Stimulated activated CD8-positive, alpha-beta memory T cell treated with anti-CD3 and anti-CD28 coated beads, Interleukin-2, amount 100 ng/mL, for 1 hour (primary cell): ENCODE measurements around the gene ERAL1.
"Not testable (repeated sequence)": the region's sequence is repeated elsewhere in the genome, so short reads cannot be mapped to it uniquely, and the experiment has no call there.

Source experiments
- DNase-seq, 2 donors: peaks; one replicate each; pipeline ENCODE4 v3.0.0-alpha.2; 2020; ENCODE audit warnings: low read depth in 2 of 2

Gene ERAL1

DNA sequence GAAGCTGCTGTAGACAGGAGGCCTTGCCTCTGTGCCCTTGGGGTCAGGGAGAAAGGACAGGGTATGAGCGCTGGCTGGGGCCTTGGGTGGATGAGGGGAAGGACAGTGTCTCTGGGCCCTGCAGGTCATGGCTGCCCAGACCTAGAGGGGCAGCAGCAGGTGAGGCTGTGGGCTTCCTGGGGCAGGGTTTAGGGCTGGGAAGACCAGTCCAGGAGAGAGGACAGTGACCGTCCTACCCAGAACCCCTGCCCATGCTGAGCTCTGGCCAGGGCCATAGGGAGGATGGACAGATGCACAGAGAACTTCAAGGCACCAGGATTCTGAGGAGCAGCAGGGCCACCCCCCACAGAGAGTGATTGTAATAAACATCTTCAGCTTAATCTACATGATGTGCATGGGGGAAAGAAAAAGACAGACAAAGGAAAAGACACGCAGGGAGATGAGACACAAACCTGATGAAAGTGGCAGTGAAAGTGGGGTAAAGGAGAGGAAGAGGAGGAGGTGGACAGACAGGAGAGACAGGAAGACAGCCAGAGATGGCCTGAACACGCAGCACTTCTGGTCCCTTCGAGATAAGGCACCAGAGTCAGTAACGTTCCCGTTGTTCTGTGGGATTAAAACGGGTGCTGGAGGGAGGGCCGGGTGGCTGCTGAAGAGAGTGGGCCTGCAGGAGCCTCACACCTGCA is 25.2 kb downstream of the ERAL1 start:
- no peak for DNase-seq

DNA sequence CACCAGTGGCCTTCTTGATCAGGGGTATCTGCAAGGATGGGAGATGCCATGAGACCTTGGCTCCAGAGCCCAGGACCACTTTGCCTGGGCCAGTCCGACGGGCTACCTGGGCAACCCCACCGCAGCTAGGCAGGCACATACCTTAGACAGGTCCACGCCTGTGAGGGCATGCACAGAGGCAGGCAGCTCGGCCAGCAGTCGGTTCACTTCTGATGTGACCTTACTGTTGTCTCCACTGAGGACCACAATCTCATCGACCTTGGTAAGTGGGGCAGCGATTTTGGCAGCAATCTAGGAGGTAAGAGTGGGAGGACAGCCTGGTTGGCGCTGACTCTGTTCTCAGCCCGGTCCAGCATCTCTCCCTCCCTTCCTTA is 25.7 kb downstream of the ERAL1 start:
- no peak for DNase-seq

DNA sequence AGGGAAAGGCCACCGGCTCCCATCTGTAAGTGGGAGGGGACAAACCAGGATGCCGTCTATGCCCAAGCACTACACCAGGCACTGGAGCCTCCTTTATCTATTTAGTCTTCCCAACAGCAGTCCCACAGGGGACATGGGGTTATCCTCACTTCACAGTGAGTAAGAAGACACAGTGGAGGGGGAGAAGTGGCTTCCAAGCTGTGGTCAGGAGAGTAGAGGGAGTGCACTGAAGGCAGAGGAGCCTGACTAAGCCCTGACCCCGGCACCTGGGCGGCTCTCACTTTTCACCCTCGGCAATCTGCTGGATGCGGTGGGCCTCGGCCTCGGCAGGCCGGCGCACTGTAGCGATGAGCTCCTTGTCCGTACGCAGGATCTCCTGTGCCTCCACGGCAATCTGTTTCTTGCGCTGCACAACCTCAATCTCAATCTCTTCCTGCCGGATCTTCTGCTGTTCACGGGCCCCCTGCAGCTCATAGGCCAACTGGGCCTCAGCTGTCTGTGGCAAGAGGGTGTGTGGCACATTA is 26.8 kb downstream of the ERAL1 start:
- no peak for DNase-seq

DNA sequence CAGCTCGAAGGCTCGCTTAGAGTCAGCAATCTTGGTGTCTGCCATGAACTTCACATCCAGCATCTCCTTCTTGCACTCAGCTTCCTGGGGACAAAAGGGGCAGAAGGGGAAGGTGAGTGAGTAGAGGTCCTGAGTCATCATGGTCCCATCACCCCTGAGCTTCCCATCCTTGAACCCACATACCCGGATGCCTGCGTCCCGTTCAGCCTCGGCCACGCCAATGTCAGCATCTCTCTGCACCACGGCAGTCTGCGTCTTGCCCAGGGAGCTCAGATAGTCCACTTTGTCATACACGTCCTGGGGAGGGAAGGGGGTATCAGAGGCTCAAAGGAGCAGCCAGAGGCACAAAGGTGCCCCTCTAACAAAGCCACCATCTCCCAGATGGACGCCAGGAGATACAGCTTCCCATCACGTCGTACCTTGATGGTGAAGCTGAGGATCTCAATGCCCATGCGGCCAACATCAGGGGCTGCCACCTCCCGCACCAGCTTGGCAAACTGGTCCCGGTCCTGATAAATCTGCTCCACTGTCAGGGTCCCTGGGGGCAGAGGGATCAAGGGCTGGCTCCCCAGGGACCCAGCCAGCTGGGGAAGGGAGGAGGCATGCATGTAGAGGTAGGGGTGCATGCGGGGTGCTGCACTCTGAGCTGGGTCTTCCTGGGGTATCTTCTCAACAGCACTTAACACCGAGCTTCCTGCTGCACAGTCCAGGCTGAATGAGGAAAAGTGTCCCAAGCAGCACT is 27.5 kb downstream of the ERAL1 start:
- DNase-seq = no peak

DNA sequence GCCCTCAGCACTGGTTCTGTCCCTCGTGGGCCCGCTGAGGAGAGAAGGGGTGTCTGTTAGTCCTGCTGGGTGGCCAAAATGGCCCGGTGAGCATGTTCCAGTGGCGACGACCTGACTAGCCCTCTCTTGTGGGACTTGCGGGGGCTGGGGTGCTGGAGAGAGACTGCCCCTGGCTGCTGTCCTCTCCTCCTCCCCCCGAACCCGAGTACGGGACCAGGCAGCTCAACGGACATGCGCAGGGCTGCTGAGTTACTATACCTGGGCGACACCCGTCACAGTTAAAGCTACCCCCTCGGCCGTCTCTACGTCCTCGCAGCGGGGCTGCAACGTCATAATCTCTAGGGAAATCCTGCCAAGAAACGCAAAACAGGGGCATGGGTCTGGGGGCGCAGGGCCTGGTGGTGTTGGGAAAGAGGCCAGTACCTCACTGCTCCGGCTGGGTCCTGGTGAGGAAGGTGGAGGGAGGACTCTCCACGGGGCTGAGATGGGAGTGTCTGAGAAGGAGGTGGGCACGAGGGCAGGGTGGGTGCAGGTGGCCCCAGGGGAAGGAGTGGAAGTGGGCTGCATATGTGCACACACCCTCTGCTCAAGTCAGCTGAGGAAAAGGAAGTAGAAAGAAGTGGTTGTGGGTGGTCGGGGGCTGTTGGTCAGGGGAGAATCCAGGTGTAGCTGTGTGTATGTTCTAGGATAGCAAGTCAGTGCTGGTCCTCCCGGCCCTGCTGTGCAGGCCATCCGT is 29.3 kb downstream of the ERAL1 start:
- DNase-seq = no peak

DNA sequence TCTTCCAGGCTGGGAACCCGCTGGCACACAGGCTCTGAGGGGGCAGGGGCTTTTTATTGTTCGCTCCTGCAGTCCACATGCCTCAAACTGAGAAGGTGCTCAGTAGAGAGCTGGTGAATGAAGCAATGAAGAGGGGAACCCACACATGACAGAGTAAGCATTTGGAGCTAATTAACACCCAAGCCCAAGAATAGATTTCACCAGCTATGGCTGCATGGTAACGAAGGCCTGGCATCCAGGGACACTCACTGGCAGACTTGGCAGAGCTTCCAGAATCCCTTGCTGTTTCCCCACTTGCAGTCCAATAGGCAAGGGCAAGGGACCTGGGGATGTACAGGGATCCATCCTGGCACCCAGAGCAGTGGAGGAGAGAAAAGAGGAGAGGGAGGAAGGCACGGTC is 30.5 kb downstream of the ERAL1 start:
- no peak for DNase-seq

DNA sequence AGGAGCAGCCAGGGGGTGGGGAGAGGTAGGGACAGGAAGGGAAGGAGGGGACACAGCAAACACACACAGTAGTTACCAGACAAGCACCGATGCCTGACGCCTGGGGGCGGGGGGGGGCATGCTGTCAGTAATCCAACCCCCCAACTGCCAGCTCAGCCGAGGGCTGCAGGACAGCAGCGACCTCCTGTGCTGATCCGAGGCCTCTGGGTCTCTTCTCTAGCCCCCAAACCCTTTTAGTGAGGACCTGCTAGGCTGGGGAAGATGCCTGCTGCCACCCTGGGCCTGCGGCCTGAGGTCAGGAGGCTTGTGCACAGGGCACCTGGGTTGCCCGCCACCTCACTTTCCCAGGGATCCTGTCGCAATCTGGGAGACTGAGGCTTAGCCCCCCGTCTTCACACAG is 31.1 kb downstream of the ERAL1 start:
- DNase-seq = no peak

DNA sequence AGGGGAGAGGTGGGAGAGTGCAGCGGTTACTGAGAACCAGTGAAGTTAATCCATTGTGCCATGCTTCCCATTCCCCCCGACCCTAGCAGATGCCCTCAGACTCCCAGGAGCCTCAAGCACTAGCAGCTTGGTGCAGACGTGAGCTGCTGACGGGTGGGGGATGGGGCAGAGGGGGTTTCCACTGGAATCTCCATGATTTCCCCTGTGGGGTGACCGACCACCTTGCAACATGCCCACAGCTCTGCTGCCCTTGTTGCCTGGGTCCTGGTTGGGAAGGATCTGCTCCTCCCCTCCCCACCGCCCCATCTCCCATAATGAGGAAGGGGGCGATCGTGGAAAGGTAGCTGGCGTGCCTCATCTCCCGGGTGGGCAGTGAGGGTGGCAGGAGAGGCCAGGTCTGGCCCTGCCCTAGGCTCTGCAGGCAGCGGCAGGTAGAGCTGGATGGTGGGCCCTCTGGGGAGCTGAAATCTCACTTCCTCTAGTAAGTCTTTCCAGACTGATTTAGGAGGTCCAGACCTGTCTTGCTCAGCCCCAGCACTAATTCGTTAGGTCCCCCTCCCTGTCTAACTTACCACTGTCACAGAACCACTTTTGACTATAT is 33.2 kb downstream of the ERAL1 start:
- no peak for DNase-seq

DNA sequence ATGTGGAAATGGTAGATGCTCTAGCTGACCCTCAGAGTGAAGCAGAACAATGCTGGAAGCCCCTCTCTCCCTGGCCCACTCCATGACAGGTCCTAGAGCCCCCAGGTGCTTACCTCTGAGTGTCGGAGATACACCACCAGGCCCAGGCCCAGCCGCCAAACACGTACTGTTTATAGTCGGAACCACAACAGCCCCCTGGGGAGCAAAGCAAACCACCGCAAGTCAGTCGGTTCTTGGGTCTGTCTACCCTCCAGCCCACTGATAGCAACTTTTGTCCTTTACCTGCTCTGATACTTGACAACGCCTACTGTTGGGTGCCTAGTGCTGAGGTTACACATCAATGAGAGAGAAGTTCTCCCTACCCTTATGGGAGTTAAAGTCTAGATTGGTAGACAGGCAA is 34.0 kb downstream of the ERAL1 start:
- DNase-seq = no peak

DNA sequence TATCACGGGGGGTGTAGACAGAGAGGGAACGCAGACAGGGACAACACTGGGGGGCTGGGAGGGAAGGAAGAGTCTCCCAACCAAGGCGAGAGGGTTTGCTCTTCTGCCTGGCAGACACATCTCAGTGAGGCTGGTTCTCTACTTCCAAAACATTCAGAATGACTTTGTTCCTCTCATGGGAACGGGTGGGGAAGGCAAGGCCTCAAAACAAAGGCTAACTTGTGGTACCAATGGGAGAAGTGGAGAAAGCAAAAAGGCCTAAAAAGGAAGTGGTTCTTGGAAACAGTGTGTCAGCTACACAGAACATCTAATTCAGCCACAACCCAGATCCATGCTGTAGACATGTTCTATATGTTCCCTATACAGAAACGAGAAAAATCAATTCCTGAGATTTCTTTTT is 35.2 kb downstream of the ERAL1 start:
- DNase-seq = no peak

DNA sequence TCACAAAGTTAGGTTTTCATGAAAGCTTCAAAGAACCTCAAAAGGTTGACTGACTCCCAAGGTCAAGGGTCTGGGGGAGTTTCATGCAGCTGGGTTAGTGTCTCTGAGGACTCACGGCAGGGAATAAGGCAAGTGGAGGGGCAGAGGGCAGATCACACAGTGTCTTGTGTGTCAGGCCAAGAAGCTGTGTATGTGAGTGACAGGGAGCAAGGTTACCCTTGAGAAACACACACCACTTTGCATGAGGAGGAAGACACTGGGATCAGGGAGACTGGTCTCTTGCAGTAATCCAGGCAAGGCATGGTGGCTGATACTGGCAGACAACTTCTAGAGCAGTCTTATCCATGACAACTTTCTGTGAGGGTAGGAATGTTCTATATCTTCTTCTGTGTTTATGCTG is 36.4 kb downstream of the ERAL1 start:
- DNase-seq = no peak

DNA sequence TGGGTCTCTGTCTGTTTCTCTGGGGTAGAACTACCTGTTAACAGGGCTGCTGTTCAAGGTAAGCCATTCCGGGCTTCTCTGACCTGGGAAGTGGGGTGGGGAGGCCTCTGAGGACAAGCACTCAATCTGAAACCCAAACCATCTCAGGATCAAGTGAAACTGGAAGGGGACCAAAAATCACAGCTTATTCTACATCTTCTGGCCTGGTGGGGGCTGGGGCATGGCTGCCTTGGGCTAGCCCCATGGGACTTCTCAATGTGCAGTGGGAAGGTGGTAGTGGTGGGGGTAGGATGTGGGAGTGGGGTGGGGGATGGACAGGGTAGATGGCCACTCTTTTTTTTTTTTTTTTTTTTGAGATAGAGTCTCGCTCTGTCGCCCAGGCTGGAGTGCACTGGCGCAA is 37.2 kb downstream of the ERAL1 start:
- DNase-seq = no peak

DNA sequence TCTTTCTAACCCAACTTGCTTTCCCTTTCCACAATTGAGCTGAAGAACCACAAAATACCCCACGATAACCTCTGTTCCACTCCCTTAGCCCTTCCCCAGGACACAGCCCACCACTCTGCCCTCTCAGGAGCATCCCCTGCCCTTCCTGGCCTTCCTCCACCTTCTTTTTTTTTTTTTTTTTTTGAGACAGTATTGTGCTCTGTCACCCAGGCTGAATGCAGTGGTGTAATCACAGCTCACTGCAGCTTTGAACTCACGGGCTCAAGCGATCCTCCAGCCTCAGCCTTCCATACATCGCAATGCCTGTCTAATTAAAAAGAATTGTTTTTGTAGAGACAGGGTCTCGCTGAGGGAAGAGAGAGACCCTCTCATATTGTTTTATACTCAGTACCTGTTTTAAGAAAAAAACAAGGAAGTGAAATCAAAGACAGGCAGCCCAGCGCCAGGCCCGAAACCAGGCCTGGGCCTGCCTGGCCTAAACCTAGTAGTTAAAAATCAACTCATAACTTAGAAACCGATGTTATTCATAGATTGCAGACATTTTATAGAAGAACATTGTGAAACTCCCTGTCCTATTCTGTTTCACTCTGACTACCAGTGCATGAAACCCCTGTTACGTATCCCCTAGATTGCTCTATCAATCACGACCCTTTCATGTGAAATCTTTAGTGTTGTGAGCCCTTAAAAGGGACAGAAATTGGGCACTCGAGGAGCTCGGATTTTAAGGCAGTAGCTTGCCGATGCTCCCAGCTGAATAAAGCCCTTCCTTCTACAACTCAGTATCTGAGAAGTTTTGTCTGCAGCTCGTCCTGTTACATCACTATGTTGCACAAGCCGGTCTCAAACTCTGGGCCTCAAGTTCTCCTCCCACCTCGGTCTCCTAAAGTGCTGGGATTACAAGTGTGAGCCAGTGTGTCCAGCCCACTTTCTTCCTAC is 38.7 kb downstream of the ERAL1 start:
- not testable (repeated sequence) for DNase-seq

DNA sequence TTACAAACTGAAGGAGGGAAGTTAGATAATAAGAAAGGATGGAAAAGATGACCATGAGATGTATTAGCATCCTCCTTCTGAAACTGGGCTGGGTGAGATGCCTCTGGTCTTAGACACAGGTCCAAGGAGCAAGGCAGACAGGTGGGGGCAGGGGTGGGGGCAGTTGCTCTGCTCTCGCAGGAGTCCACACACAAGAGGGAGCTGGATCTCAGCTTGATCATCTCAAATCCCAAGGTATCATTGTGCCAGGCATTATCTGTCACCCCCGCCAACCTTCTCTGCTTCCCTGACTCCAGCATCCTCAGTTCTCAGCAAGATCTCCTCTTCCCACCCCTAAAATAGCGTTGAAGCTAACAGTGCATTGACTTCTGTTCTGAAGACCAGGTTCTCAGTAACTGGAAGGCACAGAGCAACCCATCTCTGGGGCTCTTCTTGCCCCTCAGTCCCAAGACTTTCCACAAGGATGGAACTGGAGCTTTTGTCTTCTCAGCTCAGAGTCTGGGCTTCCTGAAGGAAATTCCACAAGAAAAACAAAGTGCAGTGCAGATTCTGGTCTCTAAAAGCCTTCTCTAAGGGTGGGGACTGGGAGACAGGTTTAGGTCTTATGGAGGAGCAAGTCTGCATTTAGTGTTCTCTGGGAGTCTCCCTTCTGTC is 41.1 kb downstream of the ERAL1 start:
- no peak for DNase-seq

DNA sequence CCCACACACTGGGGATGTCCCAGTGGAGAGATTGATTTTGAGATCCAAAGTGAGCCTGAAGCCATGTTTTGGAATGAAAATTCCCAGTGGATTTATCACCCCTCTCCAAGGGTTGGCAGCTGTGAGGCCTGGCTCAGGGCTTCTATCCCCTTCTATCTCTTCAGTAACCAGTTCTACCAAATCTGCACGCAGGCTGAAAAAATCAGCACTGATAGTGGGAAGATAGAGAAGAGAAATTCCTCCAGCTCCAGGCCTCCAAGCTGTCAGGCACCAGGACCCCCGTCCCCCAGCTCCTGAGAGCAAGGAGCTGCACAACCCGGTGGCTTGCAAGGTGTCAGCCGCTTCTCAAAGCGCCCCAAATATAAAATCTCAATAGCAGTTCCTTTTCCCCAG is 41.7 kb downstream of the ERAL1 start:
- DNase-seq = no peak

DNA sequence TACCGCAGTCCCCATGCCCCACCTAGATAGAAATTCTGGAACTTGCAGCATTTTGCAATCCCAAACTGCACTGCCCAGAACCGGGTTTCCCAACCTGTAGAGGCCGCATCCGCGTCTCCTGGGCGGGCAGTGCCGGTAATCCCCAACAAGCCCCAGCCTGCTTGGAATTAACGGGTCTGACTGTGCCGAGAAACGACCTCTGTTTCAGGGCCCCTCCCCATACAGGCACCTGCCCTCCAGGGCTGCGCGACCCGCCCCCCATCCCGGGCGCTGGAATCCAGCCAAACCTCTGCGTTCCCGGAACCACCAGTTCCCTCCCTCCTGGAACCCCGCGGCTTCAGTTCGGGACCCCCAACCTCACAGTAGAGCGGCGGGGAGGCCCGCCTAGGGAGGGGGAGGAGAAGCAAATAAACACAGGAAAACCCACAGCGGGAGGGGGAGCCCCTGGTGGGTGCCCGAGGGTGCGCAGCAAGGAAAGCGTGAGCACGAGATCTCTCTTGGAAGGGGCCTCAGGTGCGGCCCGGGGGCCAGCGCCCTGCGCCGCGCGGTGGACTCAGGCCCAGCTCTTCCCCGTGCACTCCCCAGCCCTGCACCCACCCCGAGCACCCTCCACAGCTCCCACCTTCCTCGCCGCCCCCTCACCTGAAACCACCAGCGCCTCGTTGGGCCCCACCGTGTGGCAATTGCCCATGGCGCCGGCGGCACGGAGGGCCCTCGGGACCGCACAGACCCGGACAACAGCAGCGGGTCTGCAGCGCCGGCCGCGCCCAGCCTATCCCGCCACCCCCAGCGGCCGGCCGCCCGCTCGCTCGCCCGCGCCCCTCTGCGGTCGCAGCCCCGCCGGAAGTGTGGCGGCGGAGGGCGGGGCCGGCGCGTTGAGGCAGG is 42.3 kb downstream of the ERAL1 start, which contains the start of gene FLOT2:
Gene FLOT2, minus strand, starts transcription at position 850 of the 885 bp plus-strand sequence. Its CDS starts 159 bp downstream, at position 691.
- DNase-seq = peak; percentile 33 to 39

DNA sequence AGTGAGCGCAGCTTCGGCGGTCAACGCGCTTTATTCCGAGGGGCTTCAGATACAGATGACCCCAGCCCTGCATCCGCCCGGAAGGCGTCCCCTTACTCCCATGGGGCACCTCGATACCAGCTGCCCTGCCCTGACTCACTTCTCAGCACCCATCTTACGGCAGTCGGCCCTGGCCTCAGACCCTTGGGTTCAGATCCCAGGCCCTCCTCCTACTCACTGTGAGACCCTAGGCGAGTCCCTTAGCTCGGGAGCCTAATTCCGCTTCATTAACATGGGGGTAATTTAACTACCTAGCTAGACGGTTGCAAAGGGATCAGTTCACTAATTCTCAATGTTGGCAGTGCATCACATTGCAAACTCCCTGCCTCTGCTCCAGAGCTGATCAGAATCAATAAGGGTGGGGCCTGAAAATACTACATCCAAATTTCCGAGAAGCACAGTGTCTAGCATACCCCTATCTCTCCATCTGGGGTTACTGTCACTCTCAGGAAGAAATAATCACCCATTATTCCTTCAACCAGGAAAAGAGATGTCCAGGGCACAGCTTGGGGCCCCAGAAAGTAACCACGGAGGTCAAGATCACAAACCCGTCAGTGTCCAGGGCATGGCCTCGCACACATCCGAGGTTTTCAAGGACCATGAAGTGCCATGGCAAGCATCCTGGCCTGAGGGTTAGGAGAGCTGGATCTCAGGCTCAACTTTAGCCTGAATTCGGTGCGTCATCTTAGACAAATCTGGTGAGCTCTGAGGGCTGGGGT is 43.1 kb downstream of the ERAL1 start:
- no peak for DNase-seq

DNA sequence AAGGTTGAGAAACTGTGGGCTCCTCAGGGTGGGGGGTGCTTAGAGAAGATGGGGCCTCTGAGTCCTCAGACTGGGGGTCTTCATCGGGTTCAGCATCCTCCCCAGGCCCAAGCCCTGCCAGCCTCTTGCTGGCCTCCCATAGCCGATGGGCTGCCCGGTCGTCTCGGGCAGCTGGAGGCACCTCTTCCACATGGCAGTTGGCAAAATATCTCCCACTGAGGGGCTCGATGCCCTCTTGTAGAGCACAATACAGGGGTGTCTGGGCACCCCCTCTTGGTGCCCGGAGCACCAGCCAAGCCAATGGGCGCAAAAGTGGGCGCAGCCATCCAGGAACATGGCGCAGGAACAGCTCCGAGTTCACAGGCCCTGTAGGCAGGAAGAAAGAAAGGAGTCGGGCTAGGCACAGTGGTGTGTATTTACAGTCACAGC is 43.7 kb downstream of the ERAL1 start:
- DNase-seq = no peak
